Left renal cortex interstitium (tissue), 4 donors: Measurements from ENCODE around the gene XAGE1B. TPM values are rescaled to one million over a fixed set of nuclear protein-coding genes. Genes with fewer than 3 reads are reported as not detected.
"Not testable (repeated sequence)": the region's sequence is repeated elsewhere in the genome, so short reads cannot be mapped to it uniquely, and the experiment has no call there.

Experiments used
- DNase-seq, 4 donors: peaks; one replicate each; pipeline ENCODE4 v3.0.0-alpha.2; 2013; ENCODE audit warnings: low read depth in 4 of 4, low spot score in 2 of 4, missing footprints in 1 of 4
- polyA plus RNA-seq, 4 donors: library from polyadenylated mRNA; unstranded; fragments of 120-200 nt; gene quantifications; one replicate each; pipeline ENCODE4 v1.2.1, GENCODE V29; 2013; ENCODE audit not compliant: insufficient read length in 4 of 4

The XAGE1B gene, protein sequence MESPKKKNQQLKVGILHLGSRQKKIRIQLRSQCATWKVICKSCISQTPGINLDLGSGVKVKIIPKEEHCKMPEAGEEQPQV
- not detected for polyA plus RNA-seq

GRCh38 chrX:52516987-52517325, at the start of gene XAGE1B:
XAGE1B (minus strand) TSS chrX:52517063; CDS start chrX:52515527, 1,536 bp downstream.
- not testable (repeated sequence) for DNase-seq

- DNase-seq = no peak
These were observed 46.2 kb upstream of the XAGE1B start for GRCh38 chrX:52563105-52563504.

DNA sequence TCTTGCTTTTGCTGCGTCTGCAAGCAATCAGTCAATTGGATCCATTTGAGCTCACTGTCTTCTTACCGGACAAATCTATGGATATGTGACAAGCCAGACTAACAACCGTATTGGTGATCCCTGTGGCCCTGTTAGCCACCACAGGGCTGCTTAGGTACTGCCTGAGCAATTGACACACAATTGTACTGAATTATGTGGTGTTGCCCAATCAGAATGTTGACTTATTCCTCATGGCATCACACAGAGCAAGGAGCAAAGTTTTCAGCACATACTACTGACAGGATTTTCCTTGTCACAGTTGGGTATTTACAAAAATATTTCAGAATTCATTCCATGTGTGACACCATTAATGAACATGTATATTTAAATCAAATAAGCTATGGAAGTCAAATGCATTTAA, 41.3 kb upstream of the XAGE1B start:
- no peak for DNase-seq

DNA sequence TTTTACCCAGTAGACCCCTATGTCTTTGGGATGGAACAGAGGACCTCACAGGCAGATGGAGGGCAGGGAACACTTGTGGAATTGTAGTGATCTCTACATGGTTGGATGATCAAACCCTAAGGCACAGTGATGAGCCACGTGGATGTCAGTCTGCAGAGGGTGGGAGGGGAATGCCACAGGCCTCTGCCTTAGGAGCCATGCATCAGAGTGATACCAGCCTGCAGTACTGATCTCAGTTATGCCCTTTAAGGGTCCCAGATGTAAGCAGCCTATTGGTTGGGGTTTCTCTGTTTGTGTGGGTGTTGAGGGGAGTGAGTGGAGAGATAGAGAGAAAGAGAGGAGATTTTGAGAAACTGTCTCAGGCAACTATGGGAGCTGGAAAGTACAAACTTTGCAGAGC, 39.9 kb upstream of the XAGE1B start:
- no peak for DNase-seq

DNA sequence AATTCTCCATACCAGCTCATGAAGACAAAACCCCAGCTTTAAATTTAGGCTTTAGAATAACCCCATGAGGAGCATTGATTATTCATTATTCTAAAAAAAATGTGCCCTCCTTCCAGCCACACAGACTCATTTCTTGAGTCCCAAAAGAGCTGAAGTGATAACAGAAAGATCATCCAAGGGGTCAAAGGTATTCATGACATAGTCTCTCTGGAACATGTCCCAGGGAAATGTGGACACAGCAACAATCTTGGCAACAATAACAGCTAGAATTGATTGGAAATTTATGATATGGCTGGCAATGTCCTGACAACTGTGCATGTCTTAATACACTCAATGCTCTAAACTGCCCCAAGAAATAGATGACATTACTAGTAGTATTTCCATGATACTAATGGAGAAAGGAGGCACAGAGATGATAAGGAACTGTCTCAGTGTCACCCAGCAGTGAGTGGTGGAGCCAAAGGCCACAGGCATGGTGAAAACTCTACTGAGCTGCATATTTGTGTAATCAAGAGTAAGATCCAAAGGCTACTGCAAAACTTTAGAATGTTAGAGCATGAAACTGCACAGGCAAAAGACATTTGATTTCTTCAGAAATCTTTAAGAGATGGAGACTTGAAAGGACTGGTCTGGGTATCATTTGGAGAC, 37.3 kb upstream of the XAGE1B start:
- no peak for DNase-seq

- DNase-seq = not testable (repeated sequence)
These were observed 31.9 kb upstream of the XAGE1B start for GRCh38 chrX:52548769-52549168.

DNA sequence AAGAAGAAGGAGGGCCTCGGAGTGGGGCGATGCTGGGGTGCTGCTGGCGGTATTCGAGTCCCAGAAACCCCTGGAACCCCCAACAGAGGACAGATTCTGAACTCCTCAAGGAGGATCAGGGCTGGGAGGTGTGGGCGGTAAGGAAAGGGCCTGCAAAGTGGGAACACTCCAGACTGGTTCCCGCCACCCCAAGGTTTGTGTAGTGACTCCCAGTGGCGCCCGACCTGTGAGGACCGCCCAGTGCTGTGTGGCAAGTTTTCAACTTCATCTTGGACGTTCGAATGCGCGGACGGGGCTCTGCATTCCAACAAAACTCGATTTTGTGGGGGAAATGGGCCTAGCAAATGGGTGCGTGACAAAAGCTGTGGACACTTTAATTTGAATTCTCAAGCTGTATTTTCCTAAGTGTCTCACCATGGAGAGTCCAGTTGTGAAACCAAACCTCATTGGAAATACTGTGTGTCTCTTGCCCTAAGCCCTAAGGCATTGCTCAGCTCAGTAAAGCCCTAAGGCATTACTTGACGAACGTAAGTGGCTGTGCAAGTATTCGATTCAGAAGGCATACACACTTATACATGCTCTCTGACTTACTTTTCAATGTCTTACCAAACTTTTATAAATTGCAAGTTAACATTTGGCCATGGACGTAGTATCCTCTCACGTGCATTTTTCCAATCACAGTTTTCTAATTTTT, 27.4 kb upstream of the XAGE1B start:
- no peak for DNase-seq

GRCh38 chrX:52542311-52542710, 25.4 kb upstream of the XAGE1B start:
- DNase-seq = no peak

DNA sequence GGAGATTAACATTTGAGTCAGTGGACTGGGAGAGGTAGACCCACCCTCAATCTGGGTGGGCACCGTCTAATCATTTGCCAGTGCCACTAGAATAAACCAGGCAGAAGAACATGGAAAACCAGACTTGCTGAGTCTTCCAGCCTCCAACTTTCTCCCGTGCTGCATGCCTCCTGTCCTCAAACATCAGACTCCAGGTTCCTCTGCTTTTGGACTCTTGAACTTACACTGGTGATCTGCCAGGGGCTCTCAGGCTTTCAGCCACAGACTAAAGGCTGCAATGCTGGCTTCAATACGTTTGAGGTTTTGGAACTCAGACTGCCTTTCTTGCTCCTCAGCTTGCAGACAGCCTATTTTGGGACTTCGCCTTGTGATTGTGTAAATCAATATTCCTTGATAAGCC, 24.2 kb upstream of the XAGE1B start:
- DNase-seq = not testable (repeated sequence)

- DNase-seq = not testable (repeated sequence)
These were observed 515 bp downstream of the XAGE1B start for GRCh38 chrX:52516110-52516986.

DNA sequence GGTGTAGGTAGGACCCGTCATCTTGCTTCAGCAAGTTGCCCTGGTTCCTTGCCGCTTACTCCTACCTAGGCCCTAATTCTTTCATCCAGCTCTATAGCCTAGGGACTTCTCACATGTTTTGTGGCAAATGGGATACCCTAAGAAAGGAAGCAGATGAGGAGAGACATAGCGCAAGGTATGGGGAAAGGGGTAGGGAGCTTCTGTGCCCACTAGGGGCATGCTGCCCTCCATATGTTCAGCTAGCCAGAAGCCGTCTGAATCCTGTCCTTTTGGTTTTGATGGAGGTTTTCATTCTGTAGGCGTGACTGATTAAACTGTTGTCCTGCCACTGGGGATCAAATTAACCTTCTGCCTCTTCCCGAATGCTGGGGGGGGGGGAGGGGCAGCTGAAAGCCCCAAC, 5.7 kb downstream of the XAGE1B start:
- not testable (repeated sequence) for DNase-seq

DNA sequence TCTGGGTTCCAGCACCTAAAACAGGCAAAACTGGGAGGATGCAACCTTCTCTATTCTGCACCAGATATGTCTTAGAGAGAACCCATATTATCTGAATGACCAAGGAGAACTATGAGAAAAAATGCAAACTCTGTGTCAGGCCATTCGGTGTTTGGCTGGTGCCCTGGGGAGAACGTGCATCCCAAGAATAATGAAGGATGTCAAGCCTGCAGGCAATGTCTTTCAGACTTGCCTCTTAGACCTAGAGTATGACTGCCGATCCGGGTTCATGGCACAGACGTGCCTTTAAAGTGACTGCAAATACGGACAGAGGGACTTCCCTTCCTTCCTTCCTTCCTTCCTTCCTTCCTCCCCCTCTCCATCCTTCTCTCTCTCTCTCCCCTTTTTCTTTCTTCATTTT, 6.9 kb downstream of the XAGE1B start:
- DNase-seq = no peak

DNA sequence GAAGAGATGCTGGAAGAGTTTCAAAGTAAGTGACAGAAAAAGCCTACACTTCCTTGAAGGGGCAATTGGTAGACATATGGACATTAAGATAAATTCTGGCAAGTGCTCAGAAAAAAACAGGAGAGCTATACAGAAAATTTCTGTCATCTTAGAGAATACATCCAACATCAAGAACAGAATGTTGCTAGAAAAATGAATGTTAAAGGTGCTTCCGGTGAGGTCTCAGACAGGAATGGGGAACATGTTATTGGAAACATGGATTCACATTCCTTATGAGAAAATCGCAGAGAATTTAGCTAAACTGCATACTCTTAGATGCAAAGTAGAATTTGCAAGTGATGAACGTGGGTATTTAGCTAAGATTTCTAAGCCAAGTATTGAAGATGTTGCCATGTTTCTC, 9.5 kb downstream of the XAGE1B start:
- DNase-seq = no peak

DNA sequence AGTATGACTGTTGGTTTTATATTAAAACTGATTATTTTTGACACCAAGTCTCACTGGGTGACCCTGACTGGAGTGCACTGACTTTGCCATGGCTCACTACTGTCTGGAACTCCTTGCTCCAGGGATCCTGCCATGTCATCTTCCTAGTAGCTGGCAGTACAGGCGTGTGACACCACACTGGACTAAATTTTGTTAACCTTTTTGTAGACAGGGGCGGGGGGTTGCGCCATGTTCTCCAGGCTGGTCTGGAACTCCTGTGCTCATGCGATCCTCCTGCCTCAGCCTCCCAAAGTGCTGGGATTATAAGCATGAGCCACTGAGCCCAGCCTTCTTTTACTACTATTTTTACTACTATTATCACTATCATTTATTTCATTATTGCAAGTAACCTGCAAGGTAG, 12.3 kb downstream of the XAGE1B start:
- no peak for DNase-seq

DNA sequence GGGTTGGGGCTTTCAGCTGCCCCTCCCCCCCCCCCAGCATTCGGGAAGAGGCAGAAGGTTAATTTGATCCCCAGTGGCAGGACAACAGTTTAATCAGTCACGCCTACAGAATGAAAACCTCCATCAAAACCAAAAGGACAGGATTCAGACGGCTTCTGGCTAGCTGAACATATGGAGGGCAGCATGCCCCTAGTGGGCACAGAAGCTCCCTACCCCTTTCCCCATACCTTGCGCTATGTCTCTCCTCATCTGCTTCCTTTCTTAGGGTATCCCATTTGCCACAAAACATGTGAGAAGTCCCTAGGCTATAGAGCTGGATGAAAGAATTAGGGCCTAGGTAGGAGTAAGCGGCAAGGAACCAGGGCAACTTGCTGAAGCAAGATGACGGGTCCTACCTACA, 15.5 kb downstream of the XAGE1B start:
- DNase-seq = not testable (repeated sequence)

DNA sequence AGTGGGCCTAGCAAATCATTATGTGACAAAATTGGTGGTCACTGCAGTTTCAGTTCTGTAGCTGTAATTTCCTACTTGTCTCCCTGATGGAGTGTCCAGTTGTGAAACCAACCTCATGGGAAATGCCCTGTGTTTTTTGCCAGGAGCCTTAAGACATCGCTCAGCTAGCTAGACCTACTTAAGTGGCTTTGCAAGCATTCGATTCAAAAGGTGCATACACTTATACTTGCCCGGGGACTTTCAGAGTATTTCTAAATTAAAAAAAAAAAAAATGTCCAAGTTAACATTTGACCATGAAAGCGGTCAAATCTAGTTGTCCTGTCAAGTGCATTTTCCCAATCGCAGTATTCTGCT, 20.5 kb downstream of the XAGE1B start:
- DNase-seq = not testable (repeated sequence)

DNA sequence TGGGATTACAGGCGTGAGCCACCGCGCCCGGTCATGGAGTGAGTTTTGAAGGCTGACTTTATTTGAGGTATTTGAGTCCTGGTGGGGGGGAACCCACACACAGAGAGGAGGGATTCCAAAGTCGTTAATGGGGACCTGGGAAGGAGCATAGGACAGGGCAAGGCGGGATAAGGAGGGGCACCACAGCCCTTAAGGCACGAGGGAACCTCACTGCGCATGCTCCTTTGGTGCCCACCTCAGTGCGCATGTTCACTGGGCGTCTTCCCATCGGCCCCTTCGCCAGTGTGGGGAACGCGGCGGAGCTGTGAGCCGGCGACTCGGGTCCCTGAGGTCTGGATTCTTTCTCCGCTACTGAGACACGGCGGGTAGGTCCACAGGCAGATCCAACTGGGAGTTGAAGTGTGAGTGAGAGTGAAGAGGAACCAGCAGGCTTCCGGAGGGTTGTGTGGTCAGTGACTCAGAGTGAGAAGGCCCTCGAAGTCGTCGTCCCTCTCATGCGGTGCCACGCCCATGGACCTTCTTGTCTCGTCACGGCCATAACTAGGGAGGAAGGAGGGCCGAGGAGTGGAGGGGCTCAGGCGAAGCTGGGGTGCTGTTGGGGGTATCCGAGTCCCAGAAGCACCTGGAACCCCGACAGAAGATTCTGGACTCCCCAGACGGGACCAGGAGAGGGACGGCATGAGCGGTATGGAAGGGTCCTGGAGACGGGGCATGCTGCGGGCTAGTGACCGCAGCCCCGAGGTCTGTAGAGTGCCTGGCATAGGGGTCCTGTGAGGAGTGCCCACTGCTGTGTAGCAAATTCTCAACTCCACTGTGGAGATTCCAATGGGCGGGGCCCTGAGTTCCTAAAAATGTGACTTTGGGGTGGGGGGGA, 21.1 kb downstream of the XAGE1B start, which contains the start of gene XAGE1A:
XAGE1A (plus strand) TSS at position 264 of the 874 bp plus-strand sequence. CDS start 1,554 bp downstream, outside the sequence.
- DNase-seq = not testable (repeated sequence)

- DNase-seq = not testable (repeated sequence)
These were observed 45.6 kb downstream of the XAGE1B start for GRCh38 chrX:52471301-52471700.
